Measurements from ENCODE around the gene DDO. TPM values are rescaled to one million over a fixed set of nuclear protein-coding genes. Genes with fewer than 3 reads are reported as not detected.

DDO gene
- total RNA-seq, 1 experiment from 2014 or later, result not detected

DNA sequence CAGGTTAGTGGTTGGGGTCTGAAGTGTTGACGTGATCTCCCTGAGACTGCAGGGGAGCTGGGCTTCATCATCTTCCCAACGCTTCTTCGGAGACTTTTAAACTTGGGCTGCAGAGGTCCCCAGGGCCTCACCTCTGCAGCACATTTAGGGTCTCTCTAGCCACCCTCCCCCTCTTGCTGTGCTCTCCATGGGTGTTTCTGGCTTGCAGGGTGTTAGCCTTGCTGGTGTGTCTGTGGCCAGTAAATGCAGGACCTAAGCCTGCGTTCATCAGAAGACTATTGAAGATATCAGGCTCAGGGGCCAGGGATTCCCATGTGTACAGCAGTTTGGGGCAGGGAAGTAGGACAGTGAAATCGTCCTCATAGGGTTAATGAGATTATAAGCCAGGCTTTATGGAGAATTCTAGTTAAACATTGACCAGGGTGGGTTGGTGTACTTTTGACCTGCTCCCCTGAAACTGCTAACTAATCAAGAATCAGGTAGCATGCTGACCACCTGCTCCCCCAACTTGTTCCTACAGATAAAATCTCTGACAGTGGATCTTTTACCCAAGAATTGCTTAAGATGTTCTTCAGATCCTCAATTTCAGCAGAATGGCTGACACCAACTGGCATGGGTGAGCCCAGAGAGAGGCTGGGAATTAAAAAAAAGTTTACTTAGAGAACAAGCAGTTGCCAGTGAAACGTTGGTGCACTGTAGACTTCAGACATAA is 3.8 kb upstream of the DDO start:
- peak; percentile 3 for DNase-seq (ENCODE audit: low spot score)

DNA sequence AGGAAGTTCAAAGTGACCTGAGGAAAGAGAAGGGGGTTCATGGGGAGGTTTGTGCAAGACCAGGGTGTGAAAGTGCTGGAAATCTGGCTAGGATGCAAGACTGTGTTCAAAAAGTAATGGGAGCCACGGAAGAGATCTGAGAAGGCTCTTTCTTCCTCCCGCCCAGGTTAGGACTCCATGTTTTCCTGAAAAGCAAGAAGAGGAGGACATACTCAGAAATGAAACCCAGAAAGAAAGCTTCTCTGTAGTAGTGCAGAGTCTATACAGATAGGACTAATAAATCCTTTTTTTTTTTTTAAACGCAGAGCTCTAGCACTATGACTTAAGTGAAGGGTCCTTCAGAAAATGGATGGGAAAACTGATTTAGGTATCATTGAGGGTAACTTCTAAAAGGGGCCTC is 3.2 kb upstream of the DDO start:
- no peak for DNase-seq (ENCODE audit: low spot score)

DNA sequence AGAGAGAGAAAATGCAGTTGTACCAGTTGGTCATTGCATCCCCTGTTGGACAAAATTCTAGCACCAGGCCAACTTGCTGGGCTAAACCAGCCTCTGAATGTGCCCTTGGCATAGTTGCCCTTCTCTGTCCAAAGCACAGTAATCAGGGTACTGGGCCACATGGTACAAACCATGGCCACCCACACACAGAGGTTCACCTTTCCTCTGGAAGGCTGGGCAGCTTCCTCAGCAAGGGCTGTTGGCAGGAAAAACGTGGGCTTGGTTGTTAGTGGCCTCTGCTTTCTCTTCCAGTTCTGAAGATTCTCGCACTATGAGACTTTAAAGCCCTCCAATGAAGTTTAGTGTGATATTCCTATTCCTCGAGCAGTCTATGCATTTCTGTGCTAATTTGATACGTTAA is 706 bp downstream of the DDO start:
- DNase-seq (ENCODE audit: low spot score), result no peak

DNA sequence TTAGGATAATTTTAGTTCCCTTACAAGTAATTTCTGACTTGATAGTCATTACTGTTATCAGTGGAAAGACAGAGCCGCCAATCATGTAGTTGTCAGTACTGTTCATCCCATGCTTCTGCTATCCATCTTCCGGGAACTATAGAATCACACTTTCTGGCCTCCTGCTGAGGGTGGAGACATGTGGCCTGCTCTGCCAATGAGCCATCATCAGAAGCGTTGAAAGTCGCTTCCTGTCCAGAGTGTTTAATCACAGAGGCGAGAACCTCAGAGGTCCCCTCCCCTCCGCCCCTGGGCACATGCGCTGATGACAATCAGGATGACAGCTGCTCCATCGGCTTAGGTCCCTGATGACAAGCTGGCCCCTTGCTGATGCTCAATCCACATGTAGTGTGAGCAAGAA is 3.0 kb downstream of the DDO start:
- DNase-seq (ENCODE audit: low spot score), result no peak

DNA sequence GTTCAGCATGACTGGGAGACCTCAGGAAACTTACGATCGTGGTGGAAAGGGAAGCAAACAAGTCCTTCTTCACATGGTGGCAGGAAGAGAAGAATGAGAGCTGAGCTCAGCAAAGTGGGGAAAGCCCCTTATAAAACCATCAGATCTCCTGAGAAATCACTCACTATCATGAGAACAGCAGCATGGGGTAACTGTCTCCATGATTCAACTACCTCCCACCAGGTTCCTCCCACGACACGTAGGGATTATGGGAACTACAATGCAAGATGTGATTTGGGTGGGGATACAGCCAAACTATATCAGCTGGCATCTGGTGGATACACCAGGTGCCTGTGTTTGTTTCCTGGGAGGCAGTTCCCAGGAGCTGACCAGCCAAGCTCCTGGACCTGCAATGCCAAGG is 4.9 kb downstream of the DDO start:
- DNase-seq (ENCODE audit: low spot score), result no peak

DNA sequence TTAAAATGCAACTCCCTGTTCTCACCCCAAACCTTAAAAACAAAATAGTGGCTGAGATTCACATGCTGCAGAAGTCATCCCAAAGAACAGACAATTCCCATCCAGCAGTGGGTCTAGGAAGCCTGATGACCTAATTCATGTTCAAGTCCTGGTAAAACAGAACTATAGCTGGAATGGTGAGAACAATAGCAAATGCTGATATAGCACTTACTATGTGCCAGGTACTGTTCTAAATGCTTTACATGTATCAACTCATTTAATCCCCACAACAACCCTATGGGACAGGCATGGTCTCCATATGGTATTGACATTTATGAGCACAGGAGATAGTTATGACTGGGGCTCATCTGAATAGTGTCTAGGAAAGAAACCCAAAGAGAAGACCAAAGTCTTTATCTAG is 5.6 kb downstream of the DDO start:
- no peak for DNase-seq (ENCODE audit: low spot score)

DNA sequence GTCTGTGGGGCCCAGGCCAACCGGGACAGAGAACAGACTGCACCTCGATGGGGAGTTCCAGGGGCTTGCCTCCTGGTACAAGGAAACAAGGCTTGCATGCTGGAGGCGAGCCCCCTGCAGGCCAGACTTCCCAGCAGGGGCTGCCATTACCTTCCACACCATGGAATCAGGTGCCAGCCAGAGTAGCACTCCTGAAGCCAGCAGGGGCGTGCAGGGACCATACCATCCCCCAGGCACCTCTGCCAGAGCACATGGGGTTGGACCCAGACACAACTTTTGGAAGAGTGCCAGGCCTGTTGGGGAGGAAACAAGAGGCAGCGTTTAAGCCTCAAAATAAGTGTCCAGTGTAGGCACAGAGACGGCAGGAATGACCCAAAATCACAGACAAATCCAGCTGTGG is 6.5 kb downstream of the DDO start:
- no peak for DNase-seq (ENCODE audit: low spot score)

DNA sequence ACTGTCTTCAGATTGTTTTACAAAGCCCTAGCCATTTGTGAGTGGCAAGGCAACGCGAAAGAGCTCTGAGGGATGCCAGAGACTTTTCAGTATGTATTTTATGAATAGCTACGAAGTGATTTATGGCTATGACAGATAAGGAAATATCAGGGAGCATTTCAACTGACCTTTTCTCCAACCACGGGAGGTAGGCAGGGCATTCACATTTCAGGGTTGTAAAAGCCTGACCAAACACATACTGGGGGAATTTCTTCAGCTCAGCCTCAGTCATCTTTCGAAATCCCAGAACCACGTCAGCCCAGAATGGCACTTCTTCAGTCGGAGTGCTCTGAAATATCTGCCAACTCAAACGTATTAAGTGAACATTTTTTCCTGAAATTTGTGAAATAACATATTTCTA is 10.8 kb downstream of the DDO start:
- DNase-seq (ENCODE audit: low spot score), result no peak

DNA sequence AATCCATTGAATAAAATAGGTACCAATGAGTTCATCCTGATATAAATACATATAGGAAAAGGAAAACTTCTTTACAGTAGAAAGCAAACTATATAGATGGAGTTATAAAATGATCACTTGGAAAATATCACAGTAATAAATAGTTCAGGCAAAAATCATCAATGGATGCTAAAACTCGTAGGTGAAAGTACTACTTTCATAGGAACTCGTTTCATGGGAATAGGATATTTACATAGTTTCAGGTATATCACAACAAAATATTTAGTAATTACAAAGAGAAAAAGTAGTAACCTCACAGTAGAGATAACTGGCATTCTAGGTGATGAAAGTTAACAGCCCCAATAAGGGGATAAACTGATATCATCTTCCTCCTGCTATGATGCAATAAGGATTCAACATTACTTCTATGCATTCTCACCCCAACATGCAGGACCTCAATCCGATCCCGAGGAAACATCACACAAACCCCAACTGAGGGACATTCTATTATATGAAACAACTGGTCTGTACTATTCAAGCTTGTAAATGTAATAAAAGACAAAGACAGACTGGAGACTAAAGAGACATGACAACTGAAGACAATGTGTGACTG is 13.7 kb downstream of the DDO start:
- no peak for DNase-seq (ENCODE audit: low spot score)

DNA sequence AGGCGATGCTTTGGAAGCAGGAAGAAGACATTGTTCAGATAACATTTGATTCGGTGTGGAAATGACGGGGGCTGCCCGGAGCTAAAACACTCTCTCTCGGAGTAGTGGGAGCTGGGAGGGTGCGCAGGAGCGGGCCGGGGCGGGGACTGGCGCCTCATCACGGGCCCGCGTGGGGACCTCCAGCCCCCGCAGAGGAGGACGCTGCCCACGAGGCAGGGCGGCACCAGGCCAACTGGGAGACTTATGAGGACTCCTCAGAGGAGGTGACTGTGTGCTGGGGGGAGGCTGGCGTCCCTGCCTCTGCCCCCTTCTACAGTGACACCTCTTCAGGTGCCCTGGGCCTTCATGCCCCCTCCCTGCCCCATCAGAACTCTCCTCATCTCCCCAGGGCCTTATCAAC is 15.2 kb downstream of the DDO start:
- no peak for DNase-seq (ENCODE audit: low spot score)

DNA sequence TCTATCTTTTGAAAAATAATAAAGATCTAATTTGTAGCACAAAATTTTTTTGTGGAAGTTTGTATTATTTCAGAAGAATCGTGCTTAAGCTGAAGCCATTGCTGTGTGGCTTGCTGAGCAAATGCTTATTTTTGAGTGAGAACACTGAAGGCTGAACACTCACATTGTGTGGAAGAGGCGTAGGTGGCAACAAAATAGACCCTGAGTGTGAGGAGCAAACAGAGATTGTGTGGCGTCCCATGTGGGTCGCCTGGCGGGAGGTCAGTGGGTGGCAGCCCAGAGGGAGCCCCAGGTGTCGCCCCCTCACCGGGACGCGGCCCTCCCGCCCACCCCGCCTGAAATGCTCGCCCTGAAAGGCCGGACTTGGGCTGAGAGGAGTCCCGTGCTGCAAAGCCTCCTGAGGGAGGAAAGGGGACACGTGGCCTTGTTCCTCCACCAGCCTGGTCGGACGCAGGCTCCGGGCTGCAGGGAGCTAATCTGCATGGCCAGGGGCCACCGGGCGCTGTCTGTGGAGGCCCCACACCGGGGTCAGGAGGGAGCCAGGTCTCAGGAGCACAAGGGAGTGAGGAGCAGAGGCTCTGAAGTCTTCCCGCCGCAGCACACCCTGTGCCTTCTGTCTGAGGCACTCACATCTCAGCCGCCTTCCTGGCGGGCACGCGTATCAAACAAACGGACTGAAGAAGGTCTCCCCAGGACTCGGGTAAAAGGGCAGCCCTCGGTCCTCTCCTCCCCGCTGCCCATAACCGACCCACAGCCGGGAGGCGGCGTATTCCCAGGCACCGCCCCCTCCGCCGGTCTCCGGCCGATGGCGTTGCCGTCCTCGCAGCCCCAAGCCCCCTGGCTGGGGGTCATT is 15.9 kb downstream of the DDO start:
- no peak for DNase-seq (ENCODE audit: low spot score)

DNA sequence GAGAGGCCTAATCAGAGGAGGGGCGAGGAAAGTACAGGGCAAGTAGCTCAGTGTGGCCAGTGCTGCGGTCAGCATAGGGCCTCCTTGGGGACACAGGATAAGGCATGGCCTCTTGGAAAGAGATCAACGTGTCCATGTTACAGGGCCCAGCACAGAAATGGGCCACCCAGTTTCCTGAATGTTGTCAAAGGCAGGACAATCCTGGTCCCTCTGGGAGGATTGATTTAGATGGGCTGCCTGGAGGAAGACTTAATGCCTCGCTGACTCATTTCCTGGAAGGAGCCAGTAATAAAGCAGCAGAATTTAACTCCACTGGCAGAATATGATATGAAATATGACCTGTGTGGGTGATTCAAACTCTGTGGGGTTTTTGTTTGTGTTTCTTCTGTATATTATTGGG is 16.6 kb downstream of the DDO start:
- no peak for DNase-seq (ENCODE audit: low spot score)

DNA sequence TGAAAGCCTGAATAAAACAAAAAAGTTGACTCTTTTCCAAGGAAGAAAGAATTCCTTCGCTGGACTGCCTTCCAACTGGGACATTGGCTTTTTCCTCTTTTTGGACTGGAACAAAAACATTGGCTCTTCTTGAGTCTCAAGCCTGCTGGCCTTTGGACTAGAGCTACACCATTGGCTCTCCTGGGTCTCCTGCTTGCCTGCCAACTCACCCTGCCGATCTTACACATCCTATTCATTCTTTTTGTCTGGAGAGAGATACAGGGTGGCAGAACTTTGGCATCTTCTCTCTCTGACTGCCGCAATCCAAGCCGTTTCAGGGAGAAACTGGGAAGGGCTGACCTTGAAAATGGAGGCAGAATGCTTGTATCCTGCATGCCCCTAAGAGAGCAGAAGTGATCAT is 20.2 kb downstream of the DDO start:
- no peak for DNase-seq (ENCODE audit: low spot score)

DNA sequence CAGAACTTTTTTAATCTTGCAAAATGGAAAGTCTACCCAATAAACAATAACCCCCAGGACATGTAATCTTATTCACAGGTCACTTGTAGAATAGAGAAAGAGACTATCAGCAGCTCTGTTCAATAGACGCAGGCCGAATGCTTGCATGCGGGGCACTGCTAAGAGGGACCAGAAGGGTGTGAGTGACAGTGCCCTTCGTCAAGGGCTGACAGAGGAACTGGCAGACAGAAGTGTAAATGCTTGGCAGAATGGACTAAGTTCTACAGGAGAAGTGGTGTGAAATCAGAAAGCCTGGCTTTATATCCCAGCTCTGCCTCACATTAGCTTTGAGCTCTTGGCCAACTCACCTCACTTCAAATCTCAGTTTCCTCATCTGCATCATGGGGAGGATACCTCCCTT is 21.0 kb downstream of the DDO start:
- no peak for DNase-seq (ENCODE audit: low spot score)

DNA sequence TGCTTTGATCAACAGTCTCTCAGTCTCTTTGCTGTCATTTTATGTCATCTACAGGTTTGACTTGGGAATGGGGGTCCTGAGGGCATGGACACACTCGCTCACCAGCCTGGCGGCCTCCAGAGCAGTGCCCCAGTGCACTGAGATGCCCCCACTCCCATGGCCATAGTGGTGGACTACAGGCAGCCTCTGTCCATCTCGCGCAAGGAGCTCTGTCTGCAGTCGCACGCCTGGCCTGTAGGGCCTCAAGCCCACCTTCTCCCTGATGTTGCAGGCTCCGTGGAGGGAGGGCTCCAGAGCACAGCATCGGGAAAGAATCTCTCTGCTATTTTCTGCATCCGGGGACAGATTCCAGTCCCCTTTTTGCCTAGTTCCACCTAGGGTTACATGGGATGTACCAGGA is 22.6 kb downstream of the DDO start:
- no peak for DNase-seq (ENCODE audit: low spot score)

DNA sequence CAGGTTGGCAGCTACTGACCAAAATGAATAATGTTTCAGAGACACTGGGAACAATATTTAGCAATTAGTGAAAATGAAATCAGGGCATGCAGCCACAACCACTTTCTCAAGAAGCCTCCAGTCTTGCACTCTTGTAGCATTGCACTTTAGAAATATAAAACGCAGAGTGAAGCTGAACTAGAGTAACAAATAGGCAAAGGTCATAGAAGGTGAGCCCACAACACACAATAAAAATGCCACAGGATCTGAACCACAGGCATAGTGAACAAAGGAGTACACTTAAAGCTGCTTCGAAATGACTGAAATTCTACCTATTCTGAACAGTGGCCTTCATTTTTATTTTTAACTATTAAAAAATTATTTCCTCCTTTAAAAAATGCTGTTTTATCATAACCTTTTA is 25.0 kb downstream of the DDO start:
- no peak for DNase-seq (ENCODE audit: low spot score)

DNA sequence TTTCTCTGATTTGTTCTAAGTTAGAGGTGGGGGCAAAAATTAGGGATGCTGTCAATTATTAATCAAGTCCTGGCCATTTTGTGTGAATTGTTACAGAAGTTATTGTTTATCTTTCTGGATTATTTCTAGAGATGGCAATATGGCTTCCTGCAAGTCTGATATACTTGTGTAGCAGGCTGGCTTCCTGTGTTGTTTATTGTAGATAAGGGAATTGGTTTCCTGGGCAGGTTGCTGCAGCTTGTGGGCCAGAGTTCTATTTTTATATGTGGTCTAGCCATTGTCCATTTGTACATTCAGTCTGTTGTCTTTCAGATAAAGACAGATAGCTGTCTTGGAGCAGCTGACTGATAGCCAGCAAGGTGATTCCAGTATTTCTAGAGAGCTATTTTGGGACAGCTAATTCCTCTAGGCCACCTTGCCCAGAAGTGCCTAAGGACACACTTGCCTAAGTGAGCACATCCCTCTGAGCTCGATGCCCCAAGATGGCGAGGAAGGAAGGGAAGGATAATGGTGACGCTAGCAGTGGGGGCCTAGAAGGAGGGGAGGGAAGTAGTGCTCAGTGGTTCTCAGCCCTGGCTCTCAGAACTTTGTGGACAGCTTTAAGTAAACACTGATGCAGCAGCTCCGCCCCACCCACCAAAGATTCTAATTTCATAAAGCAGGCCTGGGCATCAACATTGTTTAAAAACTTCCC is 25.5 kb downstream of the DDO start:
- DNase-seq (ENCODE audit: low spot score), result no peak

DNA sequence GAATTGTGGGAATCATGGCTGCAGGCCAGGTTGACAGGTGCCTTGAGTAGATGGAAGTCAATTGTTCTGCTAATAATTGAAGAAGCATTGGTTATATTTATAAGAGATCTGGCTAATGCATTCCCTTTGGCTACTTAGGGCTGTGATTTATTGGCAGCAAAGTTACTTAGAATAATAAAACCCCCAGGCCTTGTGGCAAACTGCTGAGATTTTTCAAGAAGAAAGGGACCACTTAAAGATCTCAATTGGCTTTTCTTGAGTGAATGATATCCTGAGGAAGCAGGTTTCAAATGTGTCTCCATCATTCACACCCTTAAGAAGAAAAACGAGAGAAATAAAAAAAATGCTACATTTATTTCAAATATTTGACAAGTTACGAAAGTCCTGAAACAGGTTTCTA is 27.4 kb downstream of the DDO start:
- no peak for DNase-seq (ENCODE audit: low spot score)

DNA sequence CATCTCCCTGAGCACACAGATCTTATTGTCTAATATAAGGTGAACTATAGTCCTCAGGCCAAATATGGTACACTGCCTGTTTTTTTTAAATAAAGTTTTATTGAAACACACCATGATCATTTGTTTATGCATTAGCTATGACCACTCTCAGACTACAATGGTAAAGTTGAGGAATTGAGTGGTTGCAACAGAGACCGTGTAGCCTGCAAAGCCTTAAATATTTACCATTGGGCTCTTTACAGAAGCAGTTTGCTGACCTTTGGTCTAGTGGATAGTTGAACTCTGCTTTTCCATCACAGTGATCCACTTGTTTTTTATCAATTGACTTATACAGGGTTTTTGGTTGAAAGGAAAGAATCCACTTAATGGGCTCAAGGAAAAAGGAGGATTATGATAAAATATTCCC is 29.9 kb downstream of the DDO start:
- DNase-seq (ENCODE audit: low spot score), result no peak

DNA sequence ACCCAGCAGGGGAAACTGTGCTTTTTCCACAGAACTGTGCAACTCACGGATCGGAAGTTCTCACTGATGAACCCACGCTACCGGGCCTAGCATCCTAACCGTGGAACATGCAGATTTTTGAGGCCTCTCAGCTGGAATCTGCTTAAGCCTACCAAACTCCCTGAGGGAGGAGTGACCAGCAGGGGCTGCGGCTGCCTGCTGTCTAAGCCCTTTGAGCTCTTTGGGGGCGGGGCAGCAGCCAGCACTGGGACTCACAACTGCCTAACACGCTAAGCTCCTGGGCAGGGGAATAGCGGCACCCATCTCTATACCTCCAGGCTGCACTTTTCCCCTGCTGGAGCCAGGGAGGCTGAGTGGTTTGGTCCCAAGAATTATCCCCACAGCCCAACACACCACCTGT is 36.8 kb downstream of the DDO start:
- no peak for DNase-seq (ENCODE audit: low spot score)

DNA sequence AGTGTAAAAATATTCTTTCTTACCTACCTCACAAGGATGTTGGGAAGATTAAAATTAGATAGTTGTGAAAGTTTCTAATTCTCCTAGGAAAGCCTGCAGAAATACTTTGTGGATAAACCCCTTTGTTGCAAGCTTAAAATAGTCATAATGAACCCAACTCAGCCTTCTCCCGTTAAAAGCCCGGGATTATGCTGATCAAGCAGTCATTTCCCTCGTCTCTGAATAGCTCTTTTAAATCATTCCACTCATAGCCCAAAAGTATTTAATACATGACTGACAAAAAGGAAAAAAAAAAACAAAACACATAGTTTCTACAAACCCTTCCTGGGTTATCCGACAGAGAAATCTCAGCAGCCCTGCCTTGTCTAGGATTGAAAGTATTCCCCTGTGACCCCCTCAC is 46.3 kb downstream of the DDO start:
- DNase-seq (ENCODE audit: low spot score), result no peak

DNA sequence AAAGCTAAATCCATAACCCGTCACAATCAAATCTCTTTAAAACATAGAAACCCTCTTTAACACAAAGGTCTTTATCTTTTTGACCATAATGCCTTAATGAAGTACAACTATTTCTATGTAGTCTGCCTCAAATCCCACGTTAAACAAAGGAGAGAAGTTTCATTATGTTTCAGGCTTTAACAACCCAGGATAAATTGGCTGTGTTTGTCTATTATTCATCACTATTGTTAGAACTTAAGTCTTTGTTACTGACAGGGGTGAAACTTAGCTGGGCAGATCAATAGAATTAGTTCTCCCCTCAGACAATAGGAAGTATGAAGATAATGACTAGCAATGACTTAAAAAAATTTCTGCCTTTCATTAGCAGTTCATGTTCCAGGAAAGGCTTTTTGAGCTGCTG is 47.1 kb downstream of the DDO start:
- DNase-seq (ENCODE audit: low spot score), result no peak
